Measurements from ENCODE around the gene LRRC45. TPM values are rescaled to one million over a fixed set of nuclear protein-coding genes. Genes with fewer than 3 reads are reported as not detected.

LRRC45 gene
- total and polyA plus RNA-seq, 9 of the 15 experiments (the other 6 are each of a cell fraction or from before 2014, with no cell fraction given): 3.5 to 21.5 (median 11.2) TPM; not detected in 2

- no peaks in the 10 kb centered on the region for H3K27me3 ChIP-seq (ENCODE audit: control insufficient read depth in 2 of 2, insufficient read depth in 2 of 2, low read length in 2 of 2)
- in situ Hi-C loops (cut with MboI) (no loop called here), intact Hi-C loops (cut with micrococcal nuclease) (no loop called here)
- H2AFZ ChIP-seq (ENCODE audit: low read depth, low read length): no peak overlapping the region
- no peaks in the 10 kb centered on the region for H3K9me1 ChIP-seq (ENCODE audit: control insufficient read depth, insufficient read depth, low read length)
- no peak for ATAC-seq
- POLR2A ChIA-PET: interaction anchor here (0.6 to 1.0 kb wide), 4 partner anchors 46 to 730 kb away, joined by 3 read pairs; no protein-coding TSS in a partner anchor
- CTCF ChIA-PET (ENCODE audit: low intra/inter-chr PET ratio): no interaction called here
- H3K79me2 ChIP-seq (ENCODE audit: control insufficient read depth, insufficient read depth, low read length): peaks cover 28% of the 10 kb centered on the region
- peaks cover 75% of the 10 kb centered on the region; the same call in 2 of the 3 replicates for H3K36me3 ChIP-seq (ENCODE audit: control insufficient read depth, insufficient read depth, low read length)
- TF ChIP-seq E2F6 (IDR thresholded peaks at IDR 0.05; ENCODE audit: borderline replicate concordance in 1 of 2, extremely low read depth in 1 of 2, insufficient read depth in 1 of 2, insufficient read length in 1 of 2, low read depth in 1 of 2, low read length in 1 of 2, poor library complexity in 1 of 2, severe bottlenecking in 1 of 2) (peak in 1 of 2 experiments; percentile 4), FOXK2 (conservative IDR thresholded peaks at IDR 0.05 in 1 of 2, IDR thresholded peaks at IDR 0.05 in 1 of 2; ENCODE audit: low read depth in 2 of 2) (no peak)
- peaks cover 6 to 92% of the 10 kb centered on the region in 2 experiments; a peak in 3 of 5 replicates for H3K4me1 ChIP-seq (replicated peaks in 1 of 2; ENCODE audit: control insufficient read depth in 2 of 2, insufficient read depth in 2 of 2, low read length in 2 of 2)
- WGBS (ENCODE audit: insufficient coverage, low coverage, missing lambda C conversion rate): 4% methylated on average over 19 of the region's 19 CpGs
- H3K9ac ChIP-seq (ENCODE audit: insufficient read depth in 1 of 2, low read depth in 2 of 2, low read length in 2 of 2): peak overlapping the region; percentile 80 to 97
- no TSS peak for BruUV-seq (replicated peaks)
- 0 out of 2 replicates have a peak, but pooled peaks cover 11% of the 10 kb centered on the region for H4K20me1 ChIP-seq (replicated peaks; ENCODE audit: control insufficient read depth, insufficient read depth, low read length)
- peak overlapping the region; percentile 88 for H3K4me2 ChIP-seq (ENCODE audit: insufficient read depth, low read length)
- no peak for DNase-seq (ENCODE audit: extremely low read depth in 1 of 4, low spot score in 3 of 4)
- H3K4me3 ChIP-seq: peak overlapping the region; percentile 98
- FAIRE-seq: no peak
- no peaks in the 10 kb centered on the region for H3K9me3 ChIP-seq (replicated peaks; ENCODE audit: control insufficient read depth, insufficient read depth, low read depth, low read length)
- peak overlapping the region; percentile 68; the same call in 2 of the 3 replicates for H3K27ac ChIP-seq (ENCODE audit: extremely low read depth, low read depth, low read length)
Measured at GRCh38 chr17:82052638-82053059, 29.5 kb downstream of the LRRC45 start.

GRCh38 chr17:82053130-82053529 is 30.0 kb downstream of the LRRC45 start:
- CTCF ChIA-PET (ENCODE audit: low intra/inter-chr PET ratio): no interaction called here
- ATAC-seq: no peak
- Histone ChIP-seq H3K4me3 (peak overlapping the region; percentile 98), H3K27ac (ENCODE audit: extremely low read depth, low read depth, low read length) (no peak overlapping the region), H3K9me3 (replicated peaks; ENCODE audit: control insufficient read depth, insufficient read depth, low read depth, low read length) (no peaks in the 10 kb centered on the region), H3K4me1 (replicated peaks in 1 of 2; ENCODE audit: control insufficient read depth in 2 of 2, insufficient read depth in 2 of 2, low read length in 2 of 2) (peaks cover 6 to 92% of the 10 kb centered on the region in 2 experiments; a peak in 3 of 5 replicates), H3K36me3 (ENCODE audit: control insufficient read depth, insufficient read depth, low read length) (peaks cover 78% of the 10 kb centered on the region; the same call in 2 of the 3 replicates), H3K4me2 (ENCODE audit: insufficient read depth, low read length) (peak overlapping the region; percentile 88), H3K9me1 (ENCODE audit: control insufficient read depth, insufficient read depth, low read length) (no peaks in the 10 kb centered on the region), H3K9ac (ENCODE audit: insufficient read depth in 1 of 2, low read depth in 2 of 2, low read length in 2 of 2) (peak overlapping the region; percentile 80 to 97; a peak in 3 of 4 replicates), H2AFZ (ENCODE audit: low read depth, low read length) (no peak overlapping the region), H4K20me1 (replicated peaks; ENCODE audit: control insufficient read depth, insufficient read depth, low read length) (0 out of 2 replicates have a peak, but pooled peaks cover 11% of the 10 kb centered on the region), H3K79me2 (ENCODE audit: control insufficient read depth, insufficient read depth, low read length) (peaks cover 28% of the 10 kb centered on the region), H3K27me3 (ENCODE audit: control insufficient read depth in 2 of 2, insufficient read depth in 2 of 2, low read length in 2 of 2) (no peaks in the 10 kb centered on the region)
- TSS peak; percentile 36 for BruUV-seq (replicated peaks)
- no peak for FAIRE-seq
- POLR2A ChIA-PET: interaction anchor here (0.6 to 1.6 kb wide), 4 partner anchors 10 to 731 kb away, joined by 3 to 11 read pairs (median 4); partner anchors contain the start of gene DCXR
- in situ Hi-C loops (cut with MboI) (no loop called here), intact Hi-C loops (cut with micrococcal nuclease) (no loop called here)
- no peak for DNase-seq (ENCODE audit: extremely low read depth in 1 of 4, low spot score in 3 of 4)
- TF ChIP-seq RBBP5 (IDR thresholded peaks at IDR 0.05; ENCODE audit: borderline replicate concordance, insufficient read depth, low read length, poor library complexity, severe bottlenecking) (no peak), ATF6 (CRISPR knock-in tag; IDR thresholded peaks at IDR 0.05) (no peak), TAF1 (IDR thresholded peaks at IDR 0.05; ENCODE audit: control insufficient read depth, extremely low read depth, insufficient read depth, low read length, severe bottlenecking) (no peak), DNMT1 (IDR thresholded peaks at IDR 0.05) (no peak)
- 85% methylated on average over 11 of the region's 19 CpGs for whole genome bisulfite sequencing (ENCODE audit: insufficient coverage, low coverage, missing lambda C conversion rate)
